SJCRH30 (cell line): ENCODE results near the gene IL12RB1. TPM values are rescaled to one million over a fixed set of nuclear protein-coding genes. Genes with fewer than 3 reads are reported as not detected.

Experiments
- total RNA-seq: library from RNA; depleted of rRNA; stranded (reverse); fragments of >200 nt; shearing (Covaris generic); gene quantifications from 2 replicates; pipeline ENCODE4 v1.2.3, GENCODE V29; 2014; rRNA removed

Gene IL12RB1
- total RNA-seq, 1 experiment from 2014 or later: not detected

Other genes starting within 250 kb of the IL12RB1 start
- 0.03 and 0.04 TPM in 2 replicates for gene JAK3, start 239.0 kb downstream of the IL12RB1 start, total RNA-seq
- gene RPL18A, start 227.0 kb downstream of the IL12RB1 start, total RNA-seq: 2,642 and 3,011 TPM in 2 replicates
- not detected in 2 replicates for gene SLC5A5, start 215.0 kb downstream of the IL12RB1 start, total RNA-seq
- gene CCDC124, start 153.9 kb downstream of the IL12RB1 start, total RNA-seq: 106 and 111 TPM in 2 replicates
- not detected in 2 replicates for gene KCNN1, start 119.8 kb downstream of the IL12RB1 start, total RNA-seq
- gene ARRDC2, start 78.8 kb downstream of the IL12RB1 start, total RNA-seq: 1.9 and 2.0 TPM in 2 replicates
- 4.3 and 4.5 TPM in 2 replicates for gene MAST3, start 10.8 kb upstream of the IL12RB1 start, total RNA-seq
- 35.0 and 39.0 TPM in 2 replicates for gene PIK3R2, start 66.2 kb upstream of the IL12RB1 start, total RNA-seq
- 0.67 and 1.2 TPM in 2 replicates for gene IFI30, start 86.9 kb upstream of the IL12RB1 start, total RNA-seq
- gene MPV17L2, start 106.3 kb upstream of the IL12RB1 start, total RNA-seq: 31.3 and 31.7 TPM in 2 replicates
- gene RAB3A, start 117.1 kb upstream of the IL12RB1 start, total RNA-seq: 2.3 and 2.7 TPM in 2 replicates
- 0.81 and 1.3 TPM in 2 replicates for gene PDE4C, start 139.5 kb upstream of the IL12RB1 start, total RNA-seq
- 0.03 and 0.06 TPM in 2 replicates for gene IQCN, start 187.5 kb upstream of the IL12RB1 start, total RNA-seq
- gene JUND, start 194.7 kb upstream of the IL12RB1 start, total RNA-seq: 70.1 and 94.9 TPM in 2 replicates
- 378 and 427 TPM in 2 replicates for gene LSM4, start 236.1 kb upstream of the IL12RB1 start, total RNA-seq